ENCODE results near the gene LYPD3.
"Not testable (repeated sequence)": the region's sequence is repeated elsewhere in the genome, so short reads cannot be mapped to it uniquely, and the experiment has no call there.

The LYPD3 gene

GRCh38 chr19:43437712-43438111, 27.7 kb downstream of the LYPD3 start:
- TF ChIP-seq CTCF (IDR thresholded peaks at IDR 0.05; ENCODE audit: low read depth, low read length, missing control alignments) = no peak
- H3K4me3 ChIP-seq (replicated peaks; ENCODE audit: low read depth, low read length) = no peak overlapping the region
- DNase-seq (ENCODE audit: extremely low read depth, low read depth) = no peak

- not testable (repeated sequence) for H3K4me3 ChIP-seq (replicated peaks; ENCODE audit: low read depth, low read length)
Observed at GRCh38 chr19:43437284-43437683, 28.1 kb downstream of the LYPD3 start.

GRCh38 chr19:43435775-43436174, 29.6 kb downstream of the LYPD3 start:
- H3K4me3 ChIP-seq (replicated peaks; ENCODE audit: low read depth, low read length) = no peak overlapping the region
- no peak for DNase-seq (ENCODE audit: extremely low read depth, low read depth)
- TF ChIP-seq CTCF (IDR thresholded peaks at IDR 0.05; ENCODE audit: low read depth, low read length, missing control alignments) = no peak

More at GRCh38 chr19:43437284-43437683, 28.1 kb downstream of the LYPD3 start:
- DNase-seq (ENCODE audit: extremely low read depth, low read depth) = not testable (repeated sequence)

- no peak for TF ChIP-seq CTCF (IDR thresholded peaks at IDR 0.05; ENCODE audit: low read depth, low read length, missing control alignments)
- DNase-seq (ENCODE audit: extremely low read depth, low read depth) = no peak
- no peak overlapping the region for H3K4me3 ChIP-seq (replicated peaks; ENCODE audit: low read depth, low read length)
Observed at GRCh38 chr19:43433689-43434088, 31.7 kb downstream of the LYPD3 start.

GRCh38 chr19:43433358-43433673, 32.1 kb downstream of the LYPD3 start:
- no peak for DNase-seq (ENCODE audit: extremely low read depth, low read depth)
- TF ChIP-seq CTCF (IDR thresholded peaks at IDR 0.05; ENCODE audit: low read depth, low read length, missing control alignments) = no peak
- no peak overlapping the region for H3K4me3 ChIP-seq (replicated peaks; ENCODE audit: low read depth, low read length)

GRCh38 chr19:43430976-43431375, 34.4 kb downstream of the LYPD3 start:
- no peak for DNase-seq (ENCODE audit: extremely low read depth, low read depth)
- no peak for TF ChIP-seq CTCF (IDR thresholded peaks at IDR 0.05; ENCODE audit: low read depth, low read length, missing control alignments)
- no peak overlapping the region for H3K4me3 ChIP-seq (replicated peaks; ENCODE audit: low read depth, low read length)

GRCh38 chr19:43430142-43430710, 35.2 kb downstream of the LYPD3 start:
- peak; percentile 24 for TF ChIP-seq CTCF (IDR thresholded peaks at IDR 0.05; ENCODE audit: low read depth, low read length, missing control alignments)
- no peak overlapping the region for H3K4me3 ChIP-seq (replicated peaks; ENCODE audit: low read depth, low read length)
- no peak for DNase-seq (ENCODE audit: extremely low read depth, low read depth)
